MV-4-11 (cell line): ENCODE data around the gene KIN.
"Not testable (repeated sequence)": the region's sequence is repeated elsewhere in the genome, so short reads cannot be mapped to it uniquely, and the experiment has no call there.

Experiments used
- DNase-seq: peaks from one replicate; lab custom pipeline; 2025; lab: John Stamatoyannopoulos, UW

The KIN gene

GRCh38 chr10:7794251-7795026 lies 6.6 kb upstream of the KIN start:
- DNase-seq, result no peak

DNA sequence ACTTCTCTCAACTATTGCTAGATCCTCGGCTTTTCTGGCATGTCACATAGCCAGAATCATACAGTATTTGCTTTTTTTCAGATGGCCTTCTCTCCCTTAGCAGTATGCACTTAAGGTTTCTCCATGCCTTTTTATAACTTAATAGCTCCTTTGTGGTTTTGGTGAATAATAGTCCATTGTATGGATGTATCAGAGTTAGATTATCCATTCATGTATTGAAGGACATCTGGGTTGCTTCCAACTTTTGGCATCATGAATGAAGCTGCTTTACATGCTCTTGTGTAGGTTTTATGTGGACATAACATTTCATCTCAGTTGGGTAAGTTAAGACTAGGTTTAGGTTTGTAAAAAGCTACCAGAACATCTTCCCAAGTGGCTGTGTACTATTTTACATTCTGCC lies 4.7 kb upstream of the KIN start:
- no peak for DNase-seq

DNA sequence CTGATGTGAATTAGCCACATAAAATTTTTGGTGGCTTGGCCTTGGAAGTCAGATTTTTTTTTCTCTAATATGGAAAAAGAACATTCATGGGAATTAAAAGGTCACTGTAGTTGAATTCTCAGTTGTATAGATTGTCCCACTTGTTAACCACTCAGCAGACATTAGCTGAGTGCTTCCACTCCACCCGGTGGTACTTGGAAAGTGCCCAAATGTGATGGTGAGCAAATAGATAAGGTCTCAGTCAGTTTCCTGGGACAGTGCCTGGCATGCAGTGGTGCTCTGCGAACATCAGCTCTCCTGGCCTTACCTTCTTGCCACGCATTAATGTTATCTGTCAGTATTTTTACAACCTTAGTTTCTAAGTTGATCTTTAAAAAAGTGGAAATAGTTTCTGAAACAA lies 1.6 kb upstream of the KIN start:
- DNase-seq, result no peak

- DNase-seq, result no peak
These were observed 970 bp upstream of the KIN start for GRCh38 chr10:7788639-7789286.

GRCh38 chr10:7787150-7787856 lies 490 bp downstream of the KIN start:
- DNase-seq, result no peak

- peak; percentile 46 for DNase-seq
These were observed 1.4 kb downstream of the KIN start for GRCh38 chr10:7786430-7786829.

DNA sequence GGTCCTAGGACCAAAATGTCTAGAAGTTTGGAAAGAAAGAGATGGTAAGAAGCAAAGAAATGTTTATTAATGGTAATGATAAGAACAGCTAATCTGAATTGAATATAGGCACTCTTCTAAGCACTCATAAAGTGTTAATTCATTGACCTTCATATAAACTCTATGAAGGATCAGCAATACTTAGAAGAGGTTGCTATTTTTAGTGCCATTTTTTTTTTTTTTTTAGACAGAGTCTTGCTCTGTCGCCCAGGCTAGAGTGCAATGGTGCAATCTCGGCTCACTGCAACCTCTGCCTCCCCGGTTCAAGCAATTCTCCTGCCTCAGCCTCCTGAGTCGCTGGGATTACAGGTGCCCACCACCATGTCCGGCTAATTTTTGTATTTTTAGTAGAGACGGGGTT lies 5.6 kb downstream of the KIN start:
- peak; percentile 44 for DNase-seq

- DNase-seq, result no peak
These were observed 11.0 kb downstream of the KIN start for GRCh38 chr10:7776777-7777176.

DNA sequence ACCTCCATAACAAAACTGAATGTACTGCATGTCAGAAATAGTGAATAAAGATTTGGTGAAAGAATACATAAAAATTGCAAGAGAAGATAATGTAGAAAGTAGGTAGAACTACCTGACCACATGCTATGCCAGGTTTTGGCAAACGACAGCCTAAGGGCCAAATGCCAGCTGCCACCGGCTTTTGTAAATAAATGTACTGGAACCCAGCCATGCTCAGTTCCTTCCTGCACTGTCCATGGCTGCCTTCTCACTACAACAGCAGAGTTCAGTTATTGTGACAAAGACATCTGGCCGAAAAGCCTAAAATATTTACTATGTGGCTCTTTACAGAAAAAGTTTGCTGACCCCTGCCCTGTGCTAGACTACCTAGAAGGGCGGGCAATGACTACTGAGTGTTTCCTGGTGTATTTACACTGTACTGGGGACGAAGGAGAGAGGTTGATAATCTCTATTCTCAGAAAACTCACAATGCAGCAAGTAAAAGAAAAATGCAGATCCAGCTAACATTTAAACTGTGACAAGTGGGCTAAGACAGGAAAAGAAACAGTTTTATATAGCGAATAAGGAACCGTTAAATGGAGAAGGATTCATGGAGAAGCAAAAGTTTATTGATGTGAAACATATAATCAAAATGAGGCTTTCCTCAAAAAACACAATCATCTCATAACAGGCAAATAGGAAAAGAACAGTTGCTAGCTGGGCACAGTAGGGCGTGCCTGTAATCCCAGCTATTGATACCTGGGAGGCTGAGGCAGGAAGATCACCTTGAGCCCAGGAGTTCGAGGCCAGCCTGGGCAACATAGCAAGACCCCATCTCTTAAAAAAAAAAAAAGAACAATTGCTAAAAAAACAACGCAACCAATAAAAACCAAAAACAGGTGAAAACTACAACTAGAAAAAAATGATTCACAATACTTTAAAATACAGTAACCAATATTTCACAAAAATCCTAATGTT lies 13.7 kb downstream of the KIN start:
- no peak for DNase-seq

DNA sequence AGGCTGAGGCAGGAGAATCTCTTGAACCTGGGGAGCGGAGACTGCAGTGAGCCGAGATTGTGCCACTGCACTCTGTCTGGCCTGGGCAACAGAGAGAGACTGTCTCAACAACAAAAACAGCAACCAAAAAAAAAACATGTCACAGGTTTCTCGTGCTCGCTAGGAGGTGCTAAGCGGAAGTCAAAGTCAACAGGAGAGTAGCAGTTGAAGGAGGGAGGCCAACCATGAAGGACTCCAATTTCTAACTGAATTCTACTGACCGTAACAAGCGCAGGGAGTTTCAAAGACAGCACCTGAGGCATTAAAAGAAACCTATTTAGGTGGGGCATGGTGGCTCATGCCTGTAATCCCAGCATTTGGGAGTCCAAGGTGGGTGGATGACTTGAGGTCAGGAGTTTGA lies 19.4 kb downstream of the KIN start:
- no peak for DNase-seq

- DNase-seq, result no peak
These were observed 20.6 kb downstream of the KIN start for GRCh38 chr10:7767209-7767608.

DNA sequence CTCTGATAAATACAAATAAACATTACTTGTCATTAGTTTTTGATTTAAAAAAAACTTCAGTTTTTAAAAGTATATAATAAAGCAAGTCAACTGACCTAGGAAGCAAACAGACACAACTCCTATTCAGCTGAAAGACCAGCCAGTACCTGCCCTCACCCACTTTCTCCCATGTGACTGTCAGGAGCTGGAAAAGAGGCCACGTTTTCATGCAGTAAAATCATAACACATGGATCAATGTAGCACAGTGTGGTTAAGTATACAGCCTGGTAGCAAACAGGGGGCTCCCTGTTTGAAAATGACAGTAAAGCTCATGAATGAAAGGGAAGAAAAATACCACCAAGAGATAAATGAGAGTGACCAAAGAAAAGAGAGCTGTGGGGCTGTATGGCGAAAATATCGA lies 21.6 kb downstream of the KIN start:
- no peak for DNase-seq

DNA sequence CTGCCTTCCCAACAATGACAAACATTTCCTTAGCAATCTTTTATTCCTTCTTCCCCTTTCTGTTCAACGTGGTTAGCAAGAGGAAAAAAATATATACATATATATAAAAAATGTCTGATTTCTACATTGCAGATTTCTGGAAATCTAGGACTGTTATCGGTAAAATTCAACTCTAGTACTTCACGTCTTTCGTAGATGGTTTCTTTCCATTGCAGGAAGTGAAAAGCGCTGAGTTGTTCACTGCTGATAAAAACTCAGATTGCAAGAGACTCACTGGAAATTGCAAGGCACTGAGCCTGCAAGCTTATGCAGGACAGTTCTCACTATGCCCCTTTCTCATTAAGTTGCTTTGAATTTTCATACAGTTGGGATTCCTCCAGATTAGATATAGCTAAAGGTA lies 23.9 kb downstream of the KIN start:
- DNase-seq, result peak; percentile 22

GRCh38 chr10:7756360-7756992 lies 31.3 kb downstream of the KIN start:
- peak; percentile 48 for DNase-seq

GRCh38 chr10:7755103-7755502 lies 32.7 kb downstream of the KIN start:
- no peak for DNase-seq

DNA sequence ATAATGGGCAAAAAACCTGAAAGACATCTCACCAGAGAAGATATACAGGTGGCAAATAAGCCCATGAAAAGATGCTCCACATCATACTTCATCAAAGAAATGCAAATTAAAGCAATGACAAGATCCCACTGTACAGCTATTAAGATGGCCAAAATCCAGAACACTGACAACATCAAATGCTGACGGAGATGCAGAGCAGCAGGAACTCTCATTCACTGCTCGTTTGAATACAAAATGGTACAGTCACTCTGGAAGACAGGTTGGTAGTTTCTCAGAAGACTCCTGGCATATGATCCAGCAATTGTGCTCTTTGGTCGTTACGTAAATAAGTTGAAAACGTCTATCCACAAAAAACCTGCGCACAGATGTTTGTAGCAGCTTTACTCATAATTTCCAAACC lies 35.5 kb downstream of the KIN start:
- DNase-seq, result no peak

DNA sequence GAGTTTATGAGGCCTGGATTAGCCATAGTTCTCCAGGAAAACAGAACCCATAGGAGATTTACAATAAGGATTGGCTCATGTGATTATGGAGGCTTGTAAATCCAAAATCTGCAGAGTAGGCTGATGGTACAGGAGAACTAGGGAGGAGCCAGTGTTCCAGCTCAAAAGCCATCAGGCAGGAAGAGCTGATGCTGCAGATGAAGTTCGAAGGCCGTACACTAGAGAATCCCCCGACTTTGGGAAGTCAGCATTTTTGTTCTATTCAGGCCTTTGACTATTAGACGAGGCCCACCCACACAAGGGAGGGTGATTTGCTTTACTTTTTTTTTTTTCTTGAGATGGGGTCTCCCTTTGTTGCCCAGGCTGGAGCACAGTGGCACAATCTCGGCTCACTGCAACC lies 37.6 kb downstream of the KIN start:
- DNase-seq, result no peak

DNA sequence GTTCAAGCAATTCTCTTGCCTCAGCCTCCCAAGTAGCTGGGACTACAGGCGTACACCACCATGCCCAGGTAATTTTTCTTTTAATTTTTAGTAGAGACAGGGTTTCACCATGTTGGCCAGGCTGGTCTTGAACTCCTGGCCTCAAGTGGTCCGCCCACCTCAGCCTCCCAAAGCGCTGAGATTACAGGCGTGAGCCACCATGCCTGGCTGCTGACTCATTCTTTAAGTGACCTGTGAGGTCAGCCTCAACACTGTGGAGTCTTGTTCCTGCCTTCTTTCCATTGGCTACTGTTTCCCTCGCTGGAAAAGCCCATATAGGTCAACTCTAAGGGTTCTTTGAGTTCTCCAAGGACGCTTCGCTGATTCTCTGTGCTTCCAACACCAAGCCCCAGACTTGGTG lies 39.2 kb downstream of the KIN start:
- DNase-seq, result not testable (repeated sequence)

DNA sequence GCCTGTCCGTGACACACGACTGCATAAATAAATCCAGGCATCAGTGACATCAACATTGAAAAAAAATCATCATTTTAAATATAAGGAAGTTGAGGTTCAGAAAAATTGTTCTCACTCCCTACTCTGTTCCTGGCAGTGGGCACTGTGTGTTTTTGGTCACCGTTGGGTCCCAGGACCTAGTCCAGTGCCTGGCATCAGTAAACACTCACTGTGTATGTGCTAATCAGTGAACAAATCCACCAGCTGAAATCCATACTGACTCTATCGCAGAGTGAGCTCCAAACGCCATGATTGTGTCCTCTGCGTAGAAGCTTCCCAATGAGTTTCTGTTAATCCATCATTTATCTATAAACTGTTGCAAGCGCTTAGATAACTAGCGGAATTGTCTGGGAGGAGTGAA lies 43.5 kb downstream of the KIN start:
- no peak for DNase-seq

DNA sequence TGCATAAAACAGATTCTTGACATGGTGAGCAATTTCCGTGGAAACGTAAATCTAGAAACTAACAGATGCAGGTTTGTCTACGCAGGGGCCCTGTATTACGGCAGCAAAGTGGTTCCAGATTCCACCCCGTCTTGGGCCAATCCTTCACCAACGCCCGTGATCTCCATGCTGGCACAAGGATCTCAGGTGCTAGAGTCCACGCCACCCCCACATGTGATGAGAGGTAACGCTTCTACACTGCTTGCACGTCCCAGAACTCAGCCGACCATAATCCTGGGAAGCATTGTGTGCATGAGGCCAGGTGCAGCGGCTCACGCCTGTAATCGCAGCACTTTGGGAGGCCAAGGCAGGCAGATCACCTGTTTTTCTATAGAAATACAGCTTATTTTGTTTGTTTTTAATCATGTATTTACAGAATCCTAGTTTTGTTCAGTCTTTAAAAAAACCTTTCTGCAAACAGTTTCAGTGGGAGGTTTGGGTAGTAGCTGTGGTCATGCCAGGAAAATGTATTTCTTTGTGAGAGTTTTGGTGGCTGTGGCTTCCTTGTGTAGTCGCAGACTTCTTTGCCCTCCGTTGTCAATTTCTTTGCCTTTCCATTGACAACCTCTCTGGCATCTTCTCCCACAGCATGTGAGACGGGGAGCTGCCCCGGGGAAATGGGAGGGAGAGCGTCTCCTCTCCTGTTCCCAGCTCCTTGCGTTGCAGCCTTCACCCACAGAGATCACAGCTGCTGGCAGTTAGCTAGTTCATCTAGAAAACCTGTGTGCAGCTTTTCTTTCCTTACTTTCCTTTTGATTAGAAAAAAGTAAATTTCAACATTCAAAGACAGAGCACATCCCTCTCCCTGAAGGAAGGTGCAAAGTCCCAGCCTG lies 49.0 kb downstream of the KIN start:
- DNase-seq, result no peak

GRCh38 chr10:7734821-7735220 lies 53.0 kb downstream of the KIN start:
- no peak for DNase-seq
